HG03520 (cell line): ENCODE measurements around the gene MVK.
A peak's percentile ranks its signal among the peaks of the same experiment; 100 is the strongest.

Experiments
- ATAC-seq: cut with Tn5 transposase; IDR thresholded peaks from one replicate; pipeline ENCODE4 v1.9.1; 2021; ENCODE audit warnings: mild to moderate bottlenecking, moderate library complexity; ENCODE audit not compliant: unreplicated experiment

The MVK gene

GRCh38 chr12:109563291-109564284 is 10.0 kb upstream of the MVK start:
- ATAC-seq = no peak

- ATAC-seq = no peak
Observed at GRCh38 chr12:109566424-109566823, 7.2 kb upstream of the MVK start.

- no peak for ATAC-seq
Observed at GRCh38 chr12:109567296-109567695, 6.3 kb upstream of the MVK start.

- no peak for ATAC-seq
Observed at GRCh38 chr12:109567967-109568366, 5.6 kb upstream of the MVK start.

- no peak for ATAC-seq
Observed at GRCh38 chr12:109568486-109568885, 5.1 kb upstream of the MVK start.

- no peak for ATAC-seq
Observed at GRCh38 chr12:109571773-109572505, 1.7 kb upstream of the MVK start.

GRCh38 chr12:109572506-109572845 is 1.1 kb upstream of the MVK start:
- no peak for ATAC-seq

GRCh38 chr12:109573914-109574244 is 285 bp downstream of the MVK start:
- peak; percentile 7 for ATAC-seq

GRCh38 chr12:109575683-109576082 is 2.1 kb downstream of the MVK start:
- no peak for ATAC-seq

GRCh38 chr12:109577311-109577710 is 3.7 kb downstream of the MVK start:
- ATAC-seq = no peak

GRCh38 chr12:109578330-109578927 is 4.8 kb downstream of the MVK start:
- no peak for ATAC-seq

- no peak for ATAC-seq
Observed at GRCh38 chr12:109579639-109580038, 6.0 kb downstream of the MVK start.

- ATAC-seq = no peak
Observed at GRCh38 chr12:109580272-109580671, 6.7 kb downstream of the MVK start.

- no peak for ATAC-seq
Observed at GRCh38 chr12:109580684-109581333, 7.2 kb downstream of the MVK start.

GRCh38 chr12:109581334-109581691 is 7.7 kb downstream of the MVK start:
- no peak for ATAC-seq

GRCh38 chr12:109581856-109582255 is 8.3 kb downstream of the MVK start:
- ATAC-seq = no peak

- ATAC-seq = no peak
Observed at GRCh38 chr12:109582636-109583035, 9.0 kb downstream of the MVK start.

- no peak for ATAC-seq
Observed at GRCh38 chr12:109583733-109584132, 10.1 kb downstream of the MVK start.

- ATAC-seq = no peak
Observed at GRCh38 chr12:109586385-109587296, 13.0 kb downstream of the MVK start.

GRCh38 chr12:109587921-109588320 is 14.3 kb downstream of the MVK start:
- no peak for ATAC-seq
